ELF-1 (cell line): Measurements from ENCODE around the gene ANKLE2.
"Not testable (repeated sequence)": the region's sequence is repeated elsewhere in the genome, so short reads cannot be mapped to it uniquely, and the experiment has no call there.

ENCODE experiments used
- DNase-seq: peaks from one replicate; pipeline ENCODE4 v3.0.0-alpha.2; 2016; ENCODE audit warnings: low read depth, low spot score

The ANKLE2 gene

DNA sequence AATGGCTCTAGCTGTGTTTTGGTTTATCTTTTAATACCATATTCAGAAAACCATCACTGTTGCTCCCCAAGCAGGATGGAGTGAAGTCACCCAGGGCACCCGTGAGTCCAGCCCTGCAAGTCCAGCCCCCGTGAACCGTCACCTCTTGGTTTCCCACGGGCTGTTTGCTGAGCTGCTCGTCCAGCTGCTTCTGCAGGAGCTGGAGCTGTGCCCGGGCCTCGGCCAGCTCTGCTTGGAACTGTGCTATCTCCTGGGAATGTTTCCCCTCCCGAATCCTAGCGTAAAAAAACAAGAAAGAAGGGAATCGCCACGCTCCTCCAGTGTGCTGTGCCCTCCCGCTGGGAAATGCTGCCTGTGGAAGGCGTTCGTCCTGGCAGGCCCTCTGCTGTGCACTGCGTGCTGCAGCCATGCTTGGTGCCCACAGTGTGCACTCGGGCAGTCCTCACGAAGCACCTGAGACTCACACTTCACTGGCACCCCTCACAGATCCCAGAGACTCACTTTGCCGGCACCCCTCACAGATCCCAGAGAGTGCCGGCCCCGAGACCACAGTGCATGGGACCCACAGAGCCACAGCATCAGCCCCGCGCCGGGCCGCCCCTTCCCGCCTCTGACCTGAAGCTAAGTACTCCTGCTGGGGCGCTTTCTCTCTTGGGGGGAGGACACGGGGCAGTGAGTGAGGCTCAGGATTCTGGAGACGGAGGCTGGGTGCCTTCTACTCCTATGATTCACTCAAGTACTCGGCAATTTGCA lies 15.4 kb upstream of the ANKLE2 start:
- no peak for DNase-seq

DNA sequence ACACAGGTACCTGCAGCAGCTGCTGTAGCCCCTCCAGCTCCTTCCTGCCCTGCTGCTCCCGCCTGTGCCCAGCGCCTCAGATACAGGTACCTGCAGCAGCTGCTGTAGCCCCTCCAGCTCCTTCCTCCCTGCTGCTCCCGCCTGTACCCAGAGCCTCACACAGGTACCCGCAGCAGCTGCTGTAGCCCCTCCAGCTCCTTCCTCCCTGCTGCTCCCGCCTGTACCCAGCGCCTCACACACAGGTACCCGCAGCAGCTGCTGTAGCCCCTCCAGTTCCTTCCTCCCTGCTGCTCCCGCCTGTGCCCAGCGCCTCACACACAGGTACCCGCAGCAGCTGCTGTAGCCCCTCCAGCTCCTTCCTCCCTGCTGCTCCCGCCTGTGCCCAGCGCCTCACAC lies 14.6 kb upstream of the ANKLE2 start:
- not testable (repeated sequence) for DNase-seq

DNA sequence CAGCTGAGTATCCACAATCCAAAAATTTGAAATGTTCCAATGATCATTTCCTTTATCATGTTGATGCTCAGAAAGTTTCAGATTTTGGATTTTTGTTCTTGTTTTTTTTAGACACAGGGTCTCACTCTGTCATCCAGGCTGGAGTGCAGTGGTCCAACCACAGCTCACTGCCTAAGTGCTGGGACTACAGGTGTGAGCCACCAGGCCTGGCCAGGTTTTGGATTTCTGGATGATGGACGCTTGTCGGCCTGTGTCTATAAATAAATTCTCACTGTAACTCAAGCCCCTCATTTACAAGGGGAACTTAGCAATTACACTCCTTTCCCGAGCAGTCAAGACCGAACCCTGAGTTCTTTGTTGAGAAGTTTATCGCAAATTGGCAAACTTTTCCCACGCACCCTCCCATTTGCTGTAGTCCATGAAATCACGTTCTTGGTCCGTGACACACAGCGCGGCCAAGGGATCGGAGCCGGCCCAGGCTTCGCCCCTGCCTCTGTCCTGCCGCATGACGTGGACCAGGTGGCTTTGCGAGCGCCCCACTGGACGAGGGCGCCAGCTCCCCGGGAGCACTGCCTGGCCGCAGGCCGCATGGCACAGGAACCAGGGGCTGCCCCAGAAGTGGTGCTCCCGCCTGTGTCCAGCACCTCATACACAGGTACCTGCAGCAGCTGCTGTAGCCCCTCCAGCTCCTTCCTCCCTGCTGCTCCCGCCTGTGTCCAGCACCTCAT lies 14.0 kb upstream of the ANKLE2 start:
- no peak for DNase-seq

DNA sequence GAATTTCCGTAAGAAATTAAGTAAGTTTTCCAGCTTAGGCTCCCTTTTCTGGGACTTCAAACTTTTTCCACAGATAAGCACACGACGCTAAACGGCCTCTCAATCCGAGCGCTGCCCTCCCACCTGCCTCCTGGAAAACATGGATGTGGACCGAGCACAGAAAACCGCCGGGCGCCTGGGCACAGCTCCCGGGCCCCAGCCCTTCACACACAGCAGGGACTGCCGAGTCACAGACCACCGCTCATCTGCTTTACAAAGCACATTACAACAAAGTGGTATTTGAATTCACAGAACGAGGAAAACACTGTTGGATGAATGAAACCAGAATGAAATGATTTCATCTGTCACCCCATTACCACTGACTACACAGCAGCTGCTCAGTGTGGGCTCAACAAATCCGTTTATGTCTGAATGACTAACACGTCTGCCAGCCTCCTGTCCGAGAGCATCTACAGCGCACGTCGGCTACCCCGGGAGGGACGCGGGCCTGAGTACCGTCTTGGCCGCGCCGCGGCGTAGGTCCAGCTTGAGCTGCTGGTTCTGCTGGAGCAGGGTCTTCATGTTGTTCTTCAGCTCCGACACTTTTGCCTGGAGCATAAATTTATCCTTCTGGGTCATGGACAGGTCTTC lies 13.1 kb upstream of the ANKLE2 start:
- DNase-seq: no peak

DNA sequence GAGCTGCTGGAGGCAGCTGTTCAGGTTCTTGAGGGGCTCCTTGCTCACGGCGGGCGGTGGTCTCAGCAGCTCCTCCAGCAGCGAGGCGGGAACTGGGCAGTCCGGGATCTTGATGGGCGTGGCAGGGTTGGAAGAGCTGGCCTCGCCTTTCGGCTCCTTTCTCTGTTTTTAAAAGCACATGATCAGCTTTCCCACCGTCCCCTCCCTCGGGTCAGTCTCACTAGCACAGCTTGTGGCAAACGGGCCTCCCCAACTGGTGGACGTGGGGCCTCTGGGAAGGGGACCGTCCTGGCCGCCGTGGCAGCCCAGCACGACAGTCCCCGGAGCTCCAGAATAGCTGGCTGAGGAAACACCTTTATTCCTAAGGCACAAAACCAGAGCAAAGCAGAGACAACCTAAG lies 12.5 kb upstream of the ANKLE2 start:
- DNase-seq: no peak

DNA sequence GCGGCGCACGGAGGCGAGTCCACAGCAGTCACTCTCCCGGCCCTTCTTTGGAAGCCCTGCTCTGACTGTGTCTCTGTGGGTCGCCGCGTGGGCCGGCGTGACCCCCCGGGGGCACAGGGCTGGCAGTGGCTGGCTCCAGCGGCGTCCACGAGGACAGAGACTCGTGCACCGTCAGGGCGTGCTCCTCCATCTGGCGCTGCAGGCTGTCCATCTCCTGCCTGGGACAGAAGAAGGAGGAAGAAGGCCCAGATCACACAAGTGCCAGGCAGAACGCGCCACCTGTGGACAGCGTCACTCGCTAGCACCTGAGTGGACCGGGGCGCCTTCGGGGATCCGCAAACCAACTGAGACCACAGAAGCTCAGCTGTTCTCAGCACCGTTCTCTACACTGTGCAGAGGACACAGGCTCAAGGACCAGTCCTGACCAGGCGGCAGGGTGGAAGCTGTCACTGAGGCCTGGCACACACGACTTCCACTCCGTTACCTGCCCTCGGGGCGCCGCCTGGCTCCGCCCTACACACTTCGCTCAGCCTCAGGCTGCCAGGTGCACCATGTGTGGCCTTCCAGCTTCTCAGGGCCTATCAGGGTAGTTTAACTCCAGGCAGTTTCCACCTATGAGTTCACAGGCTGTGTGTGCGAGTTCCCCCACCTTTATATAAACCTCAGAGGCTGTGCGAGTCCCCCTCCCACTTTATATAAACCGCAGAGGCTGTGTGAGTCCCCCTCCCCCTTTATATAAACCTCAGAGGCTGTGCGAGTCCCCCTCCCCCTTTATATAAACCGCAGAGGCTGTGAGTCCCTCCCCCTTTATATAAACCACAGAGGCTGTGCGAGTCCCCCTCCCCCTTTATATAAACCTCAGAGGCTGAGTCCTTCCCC lies 11.7 kb upstream of the ANKLE2 start:
- no peak for DNase-seq

DNA sequence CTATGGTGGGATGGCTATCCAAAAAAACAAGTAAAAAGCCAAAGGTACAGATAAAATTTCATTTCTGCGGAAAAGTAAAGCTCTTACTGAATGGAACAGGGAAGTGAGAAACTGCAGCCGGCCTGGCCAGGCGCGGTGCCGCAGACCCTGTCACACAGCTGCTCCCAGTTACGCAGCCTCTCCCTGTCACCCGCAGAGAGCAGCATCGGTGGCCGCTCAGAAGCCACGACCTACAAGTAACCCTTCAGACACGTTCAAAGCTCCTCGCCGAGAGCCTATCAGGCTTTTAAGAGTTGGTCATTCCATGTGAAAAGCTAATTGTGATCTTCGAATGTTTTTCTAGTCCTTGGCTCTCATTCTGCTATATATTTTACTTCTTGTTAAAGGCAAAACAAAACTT lies 11.0 kb upstream of the ANKLE2 start:
- no peak for DNase-seq

DNA sequence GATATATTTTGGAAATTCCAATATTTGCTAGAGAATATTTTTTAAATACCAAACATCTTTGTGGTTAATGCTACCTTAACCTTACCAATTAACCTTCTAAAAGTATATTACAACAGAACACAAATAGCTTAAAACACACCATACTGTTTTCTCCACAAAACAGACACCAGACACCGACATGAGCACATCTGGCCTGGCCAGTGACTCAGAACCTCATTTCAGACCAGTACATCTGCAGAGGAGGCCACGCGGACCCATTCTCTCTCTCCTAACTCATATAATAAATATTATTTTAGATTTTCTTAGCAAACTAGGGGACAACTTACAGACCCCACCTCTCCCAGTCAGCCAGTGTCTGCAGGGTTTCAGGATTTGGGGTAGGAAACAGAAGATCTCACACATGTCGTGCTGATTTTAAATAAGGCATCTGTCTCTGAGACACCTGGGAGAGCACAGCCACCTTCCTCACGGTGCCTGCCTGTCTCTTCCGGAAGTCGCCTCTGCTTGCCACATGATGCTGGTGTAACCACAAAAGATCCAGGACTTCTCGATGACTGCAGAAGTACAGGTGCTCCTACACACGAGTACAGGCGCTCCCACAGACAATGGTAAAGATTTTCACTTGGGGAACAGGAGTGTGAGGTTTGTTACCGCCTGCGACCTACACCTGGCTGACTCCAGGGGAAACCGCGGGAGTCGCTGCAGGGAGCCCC lies 9.7 kb upstream of the ANKLE2 start:
- no peak for DNase-seq

DNA sequence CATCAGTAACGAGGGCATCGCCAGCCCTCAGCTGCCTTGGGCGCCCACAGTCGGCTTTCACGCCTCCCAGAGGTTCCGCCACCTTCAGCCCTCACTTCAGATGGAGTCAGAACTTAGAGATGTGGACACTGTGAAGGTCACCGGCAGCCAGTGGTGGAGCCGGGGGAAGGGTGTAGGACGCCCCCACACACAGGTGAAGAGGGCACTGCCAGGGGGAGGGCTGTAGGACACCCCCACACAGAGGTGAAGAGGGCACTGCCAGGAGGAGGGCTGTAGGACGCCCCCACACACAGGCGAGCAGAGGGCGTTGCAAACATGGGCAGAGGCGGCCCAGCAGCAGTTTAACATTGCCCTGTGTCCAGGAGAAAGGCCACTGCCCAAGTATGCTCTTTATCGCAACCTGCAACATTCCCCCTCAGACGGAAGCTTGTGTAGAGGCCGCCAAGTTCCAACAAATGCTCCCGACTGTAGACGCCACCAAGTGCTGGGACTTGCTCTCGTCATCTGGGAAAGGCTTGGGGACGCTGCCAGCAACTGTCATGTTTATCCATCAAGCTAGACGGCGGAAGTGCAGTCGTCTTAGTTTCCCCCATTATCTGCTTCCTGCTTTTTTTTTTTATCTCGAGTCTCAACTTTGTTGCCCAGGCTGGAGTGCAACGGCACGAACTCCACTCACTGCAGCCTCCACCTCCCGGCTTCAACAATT lies 4.9 kb upstream of the ANKLE2 start:
- DNase-seq: no peak

DNA sequence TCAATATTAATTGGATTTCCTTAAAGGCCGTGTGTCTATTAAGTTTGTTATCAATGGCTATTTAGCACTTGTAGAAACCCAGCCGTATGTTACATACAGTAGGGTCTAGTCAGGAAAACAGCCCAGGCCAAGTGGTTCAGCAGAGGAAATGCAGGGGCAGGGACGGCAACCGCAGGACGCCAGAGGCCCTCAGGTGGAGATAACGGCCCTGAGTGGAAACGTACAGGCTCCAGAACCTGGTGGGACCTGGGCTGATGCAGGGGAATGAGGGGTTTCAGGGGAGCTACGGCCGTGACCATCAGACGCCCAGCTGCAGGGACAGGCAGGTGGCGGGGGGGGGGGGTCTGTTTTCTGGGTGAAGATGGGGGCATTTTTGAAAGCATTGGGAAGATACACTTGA lies 3.7 kb upstream of the ANKLE2 start:
- DNase-seq: no peak

DNA sequence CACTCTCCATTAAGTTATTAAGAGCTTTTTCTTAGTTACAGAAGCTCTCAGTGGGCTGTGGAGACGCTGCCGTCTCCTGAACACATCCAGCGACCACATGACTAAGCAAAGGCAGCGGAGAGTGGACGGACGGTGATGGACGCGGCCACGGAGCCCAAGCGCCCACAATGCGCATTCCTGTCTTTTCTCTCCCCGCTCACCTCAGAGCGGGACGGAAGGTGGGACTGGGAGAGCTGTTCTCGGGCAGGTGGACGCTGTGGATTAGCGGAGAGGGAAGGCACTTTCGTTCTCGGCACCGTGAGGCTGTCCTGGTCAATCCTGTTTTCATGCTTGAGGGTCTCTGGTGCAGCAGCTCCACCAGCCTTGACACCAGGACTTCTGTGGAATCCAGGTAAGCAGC lies 2.6 kb upstream of the ANKLE2 start:
- no peak for DNase-seq

DNA sequence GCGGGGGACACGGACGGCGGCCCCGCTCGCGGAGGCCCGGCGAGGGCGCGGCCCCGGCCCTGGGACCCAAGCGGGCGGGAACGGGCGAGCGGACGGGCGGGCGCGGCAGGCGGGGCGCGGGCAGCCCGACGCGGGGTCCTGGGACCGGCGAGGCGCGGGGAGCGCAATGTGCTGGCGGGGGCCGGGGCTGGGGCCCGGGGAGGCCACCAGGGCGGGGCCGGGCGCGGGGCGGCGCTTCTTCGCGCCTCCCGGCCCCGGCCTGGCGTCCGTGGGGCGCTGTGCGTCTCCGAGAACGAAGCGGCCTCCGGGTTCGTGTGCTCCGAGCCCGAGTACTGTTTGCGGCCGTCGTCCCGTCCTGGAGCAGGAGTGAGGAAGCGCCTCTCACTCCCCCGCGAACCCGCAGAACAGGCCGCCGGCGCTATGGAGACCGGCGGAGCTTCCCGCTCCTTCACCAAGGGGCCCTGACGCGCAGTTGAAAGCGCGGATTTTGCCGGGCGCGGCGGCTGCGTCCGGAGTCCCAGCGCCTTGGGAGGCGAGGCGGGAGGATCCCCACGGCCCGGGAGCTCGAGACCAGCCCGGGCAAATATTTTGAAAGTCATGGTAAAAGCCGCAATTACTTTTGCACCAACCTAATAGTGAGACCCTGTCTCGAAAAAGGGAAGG lies 420 bp upstream of the ANKLE2 start:
- peak; percentile 79 for DNase-seq

DNA sequence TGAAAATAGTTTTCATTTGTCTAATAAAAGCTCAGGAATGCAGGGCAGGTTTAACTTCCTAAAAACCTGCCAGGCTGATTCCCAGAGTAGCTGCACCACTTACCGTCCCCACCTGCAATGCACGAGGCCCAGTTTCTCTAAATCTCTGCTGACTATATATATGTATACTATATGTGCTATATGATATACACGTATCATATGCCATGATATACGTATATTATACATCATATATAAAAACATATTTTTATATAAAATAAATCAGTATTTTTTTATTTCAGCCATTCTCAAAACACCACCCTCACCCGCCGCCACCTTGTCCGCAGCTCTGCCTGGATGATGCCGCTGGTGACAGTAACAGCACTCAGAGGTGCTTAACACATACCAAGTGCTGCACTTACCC lies 2.3 kb downstream of the ANKLE2 start:
- DNase-seq: no peak

DNA sequence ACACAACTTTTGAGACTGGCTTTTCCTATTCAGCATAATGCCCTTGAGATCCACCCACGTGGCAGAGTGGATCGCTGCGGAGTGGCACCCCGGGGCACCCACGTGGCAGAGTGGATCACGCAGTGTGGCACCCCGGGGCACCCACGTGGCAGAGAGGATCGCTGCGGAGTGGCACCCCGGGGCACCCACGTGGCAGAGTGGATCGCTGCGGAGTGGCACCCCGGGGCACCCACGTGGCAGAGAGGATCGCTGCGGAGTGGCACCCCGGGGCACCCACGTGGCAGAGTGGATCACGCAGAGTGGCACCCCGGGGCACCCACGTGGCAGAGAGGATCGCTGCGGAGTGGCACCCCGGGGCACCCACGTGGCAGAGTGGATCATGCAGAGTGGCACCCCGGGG lies 2.8 kb downstream of the ANKLE2 start:
- not testable (repeated sequence) for DNase-seq

DNA sequence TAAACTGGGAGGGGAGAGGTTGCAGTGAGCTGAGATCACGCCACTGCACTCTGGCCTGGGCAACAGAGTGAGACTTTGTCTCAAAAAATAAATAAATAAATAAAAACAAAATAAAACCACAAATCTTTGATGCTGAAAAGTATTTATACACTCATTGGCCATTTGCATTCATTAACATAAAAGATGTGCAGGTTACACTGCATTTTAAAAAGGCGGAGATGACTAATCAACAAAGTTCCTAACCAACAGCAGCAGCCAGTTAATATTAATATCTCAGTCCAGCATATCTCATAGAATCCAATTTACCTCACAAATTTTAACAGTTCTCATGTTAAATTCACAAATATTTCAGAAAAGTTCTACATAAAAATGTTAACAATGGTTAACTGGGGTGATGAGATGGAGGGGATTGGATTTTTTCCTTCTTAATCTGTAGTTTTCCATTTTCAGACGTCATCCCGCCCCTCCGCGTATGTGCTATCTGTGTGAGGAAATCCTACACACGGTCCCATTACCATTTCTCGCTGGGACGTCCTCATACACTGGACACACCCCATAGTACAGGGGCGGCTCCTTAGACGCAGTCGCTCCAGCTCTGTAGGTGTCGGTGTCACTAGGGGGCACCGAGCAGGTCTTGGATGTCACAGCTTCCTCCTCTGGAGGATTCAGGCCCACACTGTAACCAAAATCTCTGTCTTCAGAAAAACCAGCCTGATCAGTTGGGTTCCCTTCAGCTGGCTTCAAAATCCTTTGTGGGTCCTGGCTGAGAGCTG lies 7.3 kb downstream of the ANKLE2 start:
- no peak for DNase-seq

DNA sequence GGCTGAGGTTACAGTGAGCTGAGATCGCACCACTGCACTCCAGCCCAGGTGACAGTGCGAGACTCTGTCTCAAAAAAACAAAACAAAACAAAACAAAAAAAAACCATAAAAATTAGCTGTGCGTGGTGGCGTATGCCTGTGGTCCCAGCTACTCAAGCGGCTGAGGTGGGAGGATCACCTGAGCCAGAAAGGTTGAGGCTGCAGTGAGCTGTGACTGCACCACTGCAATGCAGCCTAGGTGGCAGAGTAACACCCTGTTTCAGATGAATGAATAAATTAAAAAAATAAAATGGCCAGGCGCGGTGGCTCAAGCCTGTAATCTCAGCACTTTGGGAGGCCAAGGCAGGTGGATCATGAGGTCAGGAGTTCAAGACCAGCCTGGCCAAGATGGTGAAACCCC lies 8.0 kb downstream of the ANKLE2 start:
- DNase-seq: not testable (repeated sequence)

DNA sequence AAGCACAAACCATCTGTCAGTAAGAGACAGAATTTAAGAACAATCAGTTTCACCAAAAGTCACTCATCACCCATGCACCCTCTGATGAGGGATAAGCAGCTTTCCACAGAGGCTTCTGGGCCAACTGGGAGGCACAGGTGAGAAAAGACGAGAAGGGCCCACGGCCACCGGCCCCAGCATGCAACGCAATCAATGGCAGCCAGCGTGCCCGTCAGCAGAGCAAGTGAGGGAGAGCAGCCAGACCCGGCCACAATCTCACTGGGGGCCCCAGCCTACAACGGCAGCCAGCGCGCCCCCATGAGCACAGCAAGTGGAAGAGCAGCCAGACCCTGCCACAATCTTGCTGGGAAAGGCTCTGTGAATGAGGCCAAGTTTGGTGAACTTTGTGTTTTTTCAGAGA lies 13.3 kb downstream of the ANKLE2 start:
- DNase-seq: no peak

DNA sequence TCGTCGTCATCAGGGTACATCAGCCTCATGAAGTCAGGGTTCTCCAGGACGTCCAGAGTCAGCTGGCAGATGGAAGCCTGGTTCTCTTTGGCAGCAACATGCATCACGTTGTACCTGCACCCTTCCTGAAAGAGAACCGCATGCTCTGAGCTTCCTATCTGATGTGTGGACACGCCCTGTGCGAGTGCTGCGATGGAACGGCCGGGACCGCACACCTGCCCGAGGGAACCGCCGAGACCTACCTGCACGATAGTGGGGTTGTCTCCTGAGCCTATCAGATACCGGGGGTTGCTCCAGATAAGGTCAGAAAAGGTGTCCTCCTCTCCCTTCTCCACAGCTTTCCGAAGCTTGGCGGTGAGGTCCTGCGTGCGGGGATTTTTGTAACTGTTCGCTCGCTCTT lies 13.7 kb downstream of the ANKLE2 start:
- DNase-seq: no peak

DNA sequence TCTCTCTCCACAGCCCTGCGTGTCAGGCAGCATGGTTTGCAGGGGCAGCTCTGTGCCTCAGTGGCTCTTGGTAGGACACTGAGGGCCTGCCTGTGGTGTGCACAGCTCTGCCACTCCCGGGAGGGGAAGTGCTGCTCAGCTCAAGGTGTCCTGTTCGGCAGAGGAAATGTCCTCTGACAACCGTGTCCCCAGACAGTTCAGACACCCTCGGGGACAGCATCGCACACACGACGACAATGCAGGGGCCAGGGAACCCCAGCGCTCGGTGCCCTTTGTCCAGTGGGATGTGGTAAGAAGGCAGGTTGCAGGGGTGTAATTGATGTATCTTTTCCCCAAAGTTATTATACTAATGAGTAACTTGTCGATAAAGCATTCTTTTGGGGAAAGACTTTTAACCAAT lies 14.2 kb downstream of the ANKLE2 start:
- DNase-seq: no peak
